Hepatic stellate cell (primary cell): ENCODE results near the gene TAX1BP1.
A peak's percentile ranks its signal among the peaks of the same experiment; 100 is the strongest.
"Not testable (repeated sequence)": the region's sequence is repeated elsewhere in the genome, so short reads cannot be mapped to it uniquely, and the experiment has no call there.

Experiments used
- DNase-seq: peaks from one replicate; pipeline ENCODE4 v3.0.0; 2011; ENCODE audit warnings: low spot score

The TAX1BP1 gene

DNA sequence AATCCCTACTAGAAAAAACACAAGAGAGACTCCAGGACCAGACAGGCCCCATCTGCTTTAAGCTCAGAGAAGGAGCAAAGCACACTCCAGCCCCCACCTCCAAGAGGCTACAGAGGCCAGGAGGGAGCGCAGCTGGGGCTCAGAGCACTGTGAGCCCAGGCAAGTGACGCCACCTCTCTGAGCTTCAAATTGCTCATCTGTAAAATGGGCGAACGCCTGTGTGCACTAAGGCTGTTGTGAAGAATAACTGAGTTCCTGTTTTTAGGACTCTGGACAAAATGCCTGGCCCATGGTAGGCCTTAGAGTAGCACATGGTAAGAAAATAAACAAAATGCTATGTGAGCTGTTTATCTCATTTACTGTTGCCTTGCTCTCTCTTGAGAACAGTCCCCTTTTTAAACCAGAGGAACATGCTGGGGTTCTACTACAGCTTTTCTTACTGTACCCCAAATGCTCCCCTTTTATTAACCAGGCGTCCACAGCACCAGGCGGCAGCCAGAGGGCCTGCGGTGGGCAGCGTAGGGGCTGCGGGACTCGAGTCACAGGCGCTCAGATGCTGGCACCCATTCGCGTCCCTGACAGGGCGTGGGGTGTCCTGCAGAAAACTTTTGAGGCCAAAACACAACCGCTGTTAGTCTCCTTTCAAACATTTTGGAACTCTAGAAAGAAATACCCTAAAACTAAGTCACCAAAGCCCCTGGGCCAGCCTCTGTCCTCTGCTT, 103.8 kb downstream of the TAX1BP1 start:
- no peak for DNase-seq

DNA sequence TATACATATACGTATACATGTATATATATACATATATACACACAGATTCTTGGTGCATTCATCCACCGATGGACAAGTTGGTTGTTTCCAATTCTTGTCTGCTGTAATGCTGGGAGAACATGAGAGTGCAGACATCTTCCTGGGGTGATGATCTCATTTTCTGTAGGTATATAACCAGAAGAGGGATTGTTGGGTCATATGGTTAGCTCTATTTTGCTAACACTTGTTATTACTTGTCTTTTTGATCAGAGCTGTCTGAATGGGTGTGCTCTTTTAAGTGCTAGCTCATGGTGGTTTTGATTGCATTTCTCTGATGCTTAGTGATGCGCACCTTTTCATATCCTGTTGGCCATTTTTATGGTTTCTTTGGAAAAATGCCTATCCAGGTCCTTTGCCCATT, 106.4 kb downstream of the TAX1BP1 start:
- no peak for DNase-seq

DNA sequence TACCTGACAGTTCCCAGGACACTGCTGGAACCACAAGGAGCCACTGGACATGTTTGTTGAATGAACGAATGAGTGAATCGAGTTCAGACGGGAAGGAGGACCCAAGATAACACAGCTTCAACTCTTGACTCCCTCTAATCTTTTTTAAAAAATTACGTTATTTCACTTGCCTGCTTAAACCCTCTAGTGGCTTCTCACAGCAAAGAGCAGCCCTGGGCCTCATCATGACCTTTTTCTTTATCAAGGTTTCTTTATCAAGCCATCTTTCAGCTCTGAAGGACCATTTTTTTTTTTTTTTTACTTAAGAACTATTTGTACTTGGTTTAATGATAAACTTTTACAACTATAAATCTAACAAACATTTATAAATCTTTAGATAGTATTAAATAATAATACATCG, 110.6 kb downstream of the TAX1BP1 start:
- DNase-seq = no peak

GRCh38 chr7:27856703-27857485, 116.9 kb downstream of the TAX1BP1 start:
- not testable (repeated sequence) for DNase-seq

- no peak for DNase-seq
These were observed 120.8 kb downstream of the TAX1BP1 start for GRCh38 chr7:27860800-27861199.

- DNase-seq = no peak
These were observed 121.8 kb downstream of the TAX1BP1 start for GRCh38 chr7:27861747-27862146.

GRCh38 chr7:27863880-27864279, 123.9 kb downstream of the TAX1BP1 start:
- no peak for DNase-seq

- no peak for DNase-seq
These were observed 126.3 kb downstream of the TAX1BP1 start for GRCh38 chr7:27866256-27866655.

GRCh38 chr7:27866828-27867672, 127.1 kb downstream of the TAX1BP1 start:
- DNase-seq = no peak

- DNase-seq = no peak
These were observed 128.2 kb downstream of the TAX1BP1 start for GRCh38 chr7:27868131-27868550.

DNA sequence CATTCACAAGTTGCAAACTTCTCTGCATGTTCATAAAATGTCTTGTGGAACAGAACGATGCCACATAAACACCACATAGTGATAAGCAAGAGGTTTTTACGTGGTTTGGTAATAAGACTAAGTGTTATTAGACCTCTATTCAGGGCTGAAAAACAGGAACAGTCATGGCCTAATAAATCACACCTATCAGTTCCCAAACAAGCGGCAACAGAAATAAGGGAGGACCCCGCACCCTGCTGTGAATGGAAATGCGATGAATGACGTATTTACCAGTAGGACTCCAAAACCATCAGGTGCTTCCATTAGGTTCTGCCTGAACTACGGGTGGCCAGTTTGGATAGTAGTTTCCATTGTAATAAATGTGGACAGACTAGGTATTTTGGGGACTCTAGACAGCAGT, 129.1 kb downstream of the TAX1BP1 start:
- DNase-seq = no peak

DNA sequence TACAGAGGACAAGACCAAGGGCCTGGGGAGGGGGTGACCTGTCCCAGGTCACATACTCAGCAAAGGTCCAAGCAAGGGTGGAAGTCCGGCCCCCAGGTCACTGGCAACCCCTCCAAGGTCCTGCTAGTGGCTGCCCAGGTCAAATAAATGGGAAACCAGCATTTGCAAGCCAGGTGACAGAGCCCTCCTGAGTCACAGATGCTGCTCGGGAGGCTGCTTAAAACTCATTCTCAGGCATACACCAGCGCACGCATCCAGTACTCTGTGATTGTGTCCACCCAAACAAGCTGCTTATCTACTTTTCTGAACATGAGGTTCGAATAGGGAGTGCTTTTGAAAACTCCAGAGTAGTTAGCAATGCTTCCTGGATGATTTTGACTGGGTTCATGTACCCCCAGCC, 130.6 kb downstream of the TAX1BP1 start:
- DNase-seq = no peak

- DNase-seq = no peak
These were observed 131.1 kb downstream of the TAX1BP1 start for GRCh38 chr7:27871086-27871485.

DNA sequence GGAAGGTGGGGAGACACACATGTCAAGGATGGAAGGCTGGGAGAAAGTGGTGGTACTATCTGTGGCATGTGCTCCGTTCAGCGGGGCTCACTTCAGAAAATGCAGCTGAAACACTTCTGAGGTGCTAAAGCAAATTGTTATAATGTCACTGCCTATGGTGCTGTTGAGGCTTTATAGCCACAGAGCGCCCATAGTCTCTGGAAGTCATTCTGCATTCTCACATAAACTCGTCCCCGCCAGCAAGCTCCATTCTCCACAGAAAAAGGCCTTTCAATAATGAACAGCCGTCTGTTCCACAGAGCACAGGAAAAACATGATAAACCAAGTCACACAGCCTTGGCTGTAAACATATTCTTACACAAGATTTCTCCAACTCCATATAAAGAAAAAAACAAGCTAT, 131.9 kb downstream of the TAX1BP1 start:
- DNase-seq = no peak

DNA sequence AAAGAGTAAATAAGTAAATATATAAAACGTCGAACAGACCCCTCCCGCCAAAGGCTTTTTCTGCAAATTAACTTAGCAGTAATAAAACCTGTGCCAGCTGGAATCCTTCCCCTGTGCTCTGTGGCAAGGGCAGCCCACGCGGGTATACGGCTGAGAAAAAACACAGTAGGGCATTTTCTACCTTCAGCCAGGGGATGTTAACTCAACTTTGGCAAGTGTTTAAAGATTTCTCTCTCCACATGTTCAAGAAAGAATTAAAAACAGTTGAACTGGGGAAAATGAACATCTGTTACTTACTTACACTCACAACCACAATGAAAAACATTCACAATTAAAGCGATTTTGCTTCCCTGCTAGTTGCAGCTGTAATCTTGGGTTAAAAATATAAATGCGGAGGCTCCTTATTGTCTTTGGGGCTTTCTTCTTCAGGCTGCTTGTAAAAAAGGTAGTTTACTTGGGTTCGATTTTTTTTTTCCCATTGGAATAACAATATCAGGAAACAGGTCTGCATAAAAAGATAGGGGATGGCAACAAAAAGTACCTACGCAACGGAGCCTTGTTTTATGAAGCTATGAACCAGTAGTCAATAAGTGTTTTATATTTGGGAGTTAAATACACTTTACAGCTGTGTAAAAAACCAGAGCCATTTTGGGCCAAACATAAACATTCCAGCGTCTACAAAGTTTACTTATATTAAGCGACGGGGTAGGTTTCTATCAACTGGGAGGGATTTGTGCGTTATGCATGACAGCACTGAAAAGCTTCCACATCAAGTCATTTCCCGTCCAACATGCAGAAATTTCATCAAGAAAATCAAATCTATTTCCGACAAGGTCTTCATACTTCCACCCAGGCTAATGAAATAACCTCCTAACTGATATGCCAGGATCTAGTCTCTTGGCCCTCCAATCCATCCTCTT, 132.7 kb downstream of the TAX1BP1 start:
- no peak for DNase-seq

DNA sequence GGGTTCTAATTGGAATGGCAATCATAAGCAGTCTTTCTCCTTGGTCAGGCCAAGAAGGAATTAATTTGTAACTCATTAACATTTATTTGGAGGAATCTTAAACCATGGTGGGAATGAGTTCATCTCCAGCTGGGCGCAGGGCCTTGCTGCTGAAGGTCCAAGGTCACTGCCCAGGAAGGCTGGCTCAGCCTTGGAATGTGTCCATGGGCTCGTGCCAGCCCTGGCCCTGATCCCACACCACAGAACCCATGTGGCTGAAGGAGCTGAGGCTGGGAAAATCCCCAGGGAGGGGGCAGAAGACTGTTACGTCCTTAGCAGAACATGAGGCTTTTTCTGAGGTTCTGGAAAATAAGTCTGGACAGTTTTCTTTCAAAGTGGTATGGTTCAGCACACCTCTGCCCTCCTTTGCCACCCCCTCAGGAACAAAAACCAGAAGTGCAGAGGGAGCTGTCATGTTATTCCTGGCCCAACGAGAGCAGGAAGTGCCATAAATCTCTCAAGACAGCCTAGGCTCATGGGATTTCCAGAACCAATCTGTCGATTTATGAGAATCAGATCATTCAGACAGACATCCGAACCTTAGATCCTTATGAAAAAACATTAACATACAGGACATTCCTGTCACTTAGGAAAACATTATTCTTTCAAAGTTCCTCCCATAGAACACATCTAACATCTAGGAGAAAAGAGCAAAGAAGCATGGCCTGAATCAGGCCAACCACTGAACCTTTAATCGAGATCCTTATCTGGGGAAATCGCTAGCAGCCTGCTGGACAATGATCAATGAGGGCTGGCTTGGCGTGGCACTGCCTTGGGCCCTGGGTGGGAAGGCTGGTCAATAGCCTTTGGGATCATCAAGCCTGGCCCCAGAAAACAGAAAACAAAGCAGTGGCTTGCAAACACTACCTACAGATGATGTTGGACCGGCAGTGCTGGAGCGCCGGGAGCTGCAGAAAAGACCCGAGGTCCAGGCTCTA, 134.3 kb downstream of the TAX1BP1 start:
- DNase-seq = peak; percentile 32

GRCh38 chr7:27875061-27875460, 135.1 kb downstream of the TAX1BP1 start:
- no peak for DNase-seq

DNA sequence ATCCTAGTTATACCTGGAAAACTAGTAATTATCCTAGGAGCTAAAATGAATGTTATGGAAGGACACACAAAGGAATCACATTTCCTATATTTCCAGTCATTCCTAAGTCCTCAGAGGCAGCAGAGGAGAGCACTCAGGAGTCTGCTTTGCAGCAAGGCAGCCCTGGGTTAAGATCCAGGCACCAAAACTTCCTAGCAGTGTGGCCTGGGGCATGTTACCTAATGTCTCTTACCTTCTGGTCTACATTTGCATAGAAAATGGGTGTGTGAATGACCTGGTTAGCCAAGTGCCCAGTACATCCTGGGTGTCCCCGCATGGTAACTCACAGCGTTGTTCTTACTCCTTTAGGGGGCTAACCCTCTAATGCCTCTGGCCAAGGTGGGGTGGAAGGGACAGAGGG, 135.9 kb downstream of the TAX1BP1 start:
- no peak for DNase-seq

GRCh38 chr7:27876756-27877155, 136.8 kb downstream of the TAX1BP1 start:
- DNase-seq = no peak
